Lower leg skin (tissue), 4 donors: ENCODE data around the gene FBXL14. TPM values are rescaled to one million over a fixed set of nuclear protein-coding genes. Genes with fewer than 3 reads are reported as not detected.
"Not testable (repeated sequence)": the region's sequence is repeated elsewhere in the genome, so short reads cannot be mapped to it uniquely, and the experiment has no call there.

Experiments
- DNase-seq, 2 donors: peaks; one replicate each; pipeline ENCODE4 v3.0.0-alpha.2; 2019; ENCODE audit warnings: low spot score in 2 of 2
- H3K4me3 ChIP-seq: fragments of 200-600 bp; sonication (generic); 2 replicates; pipeline ENCODE4 v1.5.1; 2017; ENCODE audit warnings: mild to moderate bottlenecking, low read depth; ENCODE audit not compliant: poor library complexity, severe bottlenecking
- CTCF ChIP-seq, 3 donors: fragments of 450-650 bp; IDR thresholded peaks; one replicate each; pipeline ENCODE4 v1.5.1; 2016; ENCODE audit warnings: antibody characterized with exemption in 3 of 3, mild to moderate bottlenecking in 3 of 3, moderate library complexity in 2 of 3
- POLR2A ChIP-seq, 2 donors: fragments of 450-650 bp; IDR thresholded peaks; one replicate each; pipeline ENCODE4 v1.6.1; 2016 to 2017; ENCODE audit warnings: antibody characterized with exemption in 2 of 2, mild to moderate bottlenecking in 1 of 2, moderate library complexity in 1 of 2
- WGBS, 2 donors: methylation state at CpG; one replicate each; pipeline ENCODE4 v1.1.5; 2018; 5-methylcytosine and 5-hydroxymethylcytosine counted together
- intact Hi-C: fragments of 100-400 bp; cut with DNase I; formaldehyde crosslinking; loops from one replicate; pipeline ENCODE4 v1.15.0; 2023; ENCODE audit warnings: low total_unique reads
- total RNA-seq, 4 donors: library from RNA; depleted of rRNA; stranded (reverse); fragments of >200 nt; gene quantifications; one replicate each; pipeline ENCODE4 v1.1.0, GENCODE V29; 2016

The FBXL14 gene
- total RNA-seq, 4 donors from 2014 or later, result 9.3 to 12.8 (median 10.9) TPM

- peak in 1 of 2 donors; percentile 26 for DNase-seq
- 54 to 62% methylated on average over 6 of the region's 6 CpGs for WGBS, 2 donors
- TF ChIP-seq POLR2A (IDR thresholded peaks at IDR 0.05) (no peak), CTCF (IDR thresholded peaks at IDR 0.05) (no peak)
- intact Hi-C loops, result no loop called here
- no peak overlapping the region for H3K4me3 ChIP-seq
Measured at GRCh38 chr12:1559676-1560091, 34.7 kb downstream of the FBXL14 start.

DNA sequence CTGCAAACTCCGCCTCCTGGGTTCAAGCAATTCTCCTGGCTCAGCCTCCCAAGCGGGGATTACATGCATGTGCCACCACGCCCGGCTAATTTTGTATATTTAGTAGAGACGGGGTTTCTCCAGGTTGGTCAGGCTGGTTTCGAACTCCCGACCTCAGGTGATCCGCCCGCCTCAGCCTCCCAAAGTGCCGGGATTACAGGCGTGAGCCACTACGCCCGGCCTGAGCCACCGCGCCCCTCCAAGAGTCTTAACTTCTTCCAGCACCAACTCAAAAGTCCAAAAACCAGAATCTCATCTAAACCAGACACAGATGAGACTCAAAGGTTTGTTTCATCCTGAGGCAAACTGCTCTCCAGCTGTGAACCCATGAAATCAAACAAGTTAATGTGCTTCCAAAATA, 36.3 kb downstream of the FBXL14 start:
- peak in 1 of 2 donors; percentile 49 for DNase-seq
- WGBS, 2 donors, result 87 to 90% methylated on average over 15 of the region's 15 CpGs
- H3K4me3 ChIP-seq, intact Hi-C loops: not testable (repeated sequence)

GRCh38 chr12:1553987-1554982, 40.1 kb downstream of the FBXL14 start:
- WGBS, 2 donors, result 74 to 78% methylated on average over 14 of the region's 14 CpGs
- H3K4me3 ChIP-seq, result no peak overlapping the region
- intact Hi-C loops, result no loop called here
- no peak for TF ChIP-seq CTCF (IDR thresholded peaks at IDR 0.05)
- DNase-seq, result no peak

- H3K4me3 ChIP-seq, result no peak overlapping the region
- intact Hi-C loops, result no loop called here
- no peak for TF ChIP-seq CTCF (IDR thresholded peaks at IDR 0.05)
- TF ChIP-seq POLR2A (IDR thresholded peaks at IDR 0.05), result no peak
- no peak for DNase-seq
- WGBS, 2 donors, result 80 to 81% methylated on average over 14 of the region's 14 CpGs
Measured at GRCh38 chr12:1553536-1553935, 40.8 kb downstream of the FBXL14 start.

DNA sequence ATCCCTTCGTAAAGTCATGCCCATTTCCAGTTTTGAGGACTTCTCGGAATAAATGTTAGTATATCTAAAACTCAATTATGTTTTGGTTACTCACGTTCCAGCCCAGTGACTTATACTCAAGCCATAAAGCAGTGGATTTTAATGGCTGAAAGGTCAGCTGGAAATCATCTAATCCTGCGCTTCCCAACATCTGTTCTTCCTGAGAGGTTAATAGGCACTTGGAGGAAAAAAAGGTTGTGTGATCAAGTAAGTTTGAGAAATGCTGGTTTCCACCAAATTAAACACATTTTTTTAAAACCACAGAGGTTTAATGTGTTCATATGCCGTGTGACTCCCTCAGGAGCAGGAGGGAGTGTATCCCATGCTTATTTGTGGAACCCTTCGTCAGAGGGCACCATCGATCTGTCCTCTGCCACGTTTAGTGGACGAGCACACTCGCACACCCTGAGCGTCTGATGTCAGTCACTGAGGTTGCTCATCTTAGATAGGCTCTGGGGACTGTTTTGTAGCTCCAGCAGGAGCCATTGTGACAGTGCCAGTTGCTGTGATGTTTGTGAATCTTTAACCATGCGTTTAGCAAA, 41.4 kb downstream of the FBXL14 start:
- no peak for DNase-seq
- intact Hi-C loops, result no loop called here
- TF ChIP-seq CTCF (IDR thresholded peaks at IDR 0.05) (no peak), POLR2A (IDR thresholded peaks at IDR 0.05) (no peak)
- H3K4me3 ChIP-seq, result no peak overlapping the region
- WGBS, 2 donors, result 76% methylated on average over 12 of the region's 12 CpGs

- WGBS, 2 donors, result 87 to 88% methylated on average over 2 of the region's 2 CpGs
- intact Hi-C loops, result no loop called here
- H3K4me3 ChIP-seq, result no peak overlapping the region
- TF ChIP-seq POLR2A (IDR thresholded peaks at IDR 0.05), result no peak
- no peak for TF ChIP-seq CTCF (IDR thresholded peaks at IDR 0.05)
- DNase-seq, result no peak
Measured at GRCh38 chr12:1552171-1552570, 42.2 kb downstream of the FBXL14 start.
